Body of pancreas (tissue), 4 donors: ENCODE data around the gene DNAI2.

ENCODE experiments used
- POLR2A ChIP-seq, 3 donors: fragments of 450-650 bp; IDR thresholded peaks; one replicate each; pipeline ENCODE4 v1.6.1; 2016; ENCODE audit warnings: antibody characterized with exemption in 3 of 3, mild to moderate bottlenecking in 2 of 3
- TF ChIP-seq, protein P1 (sequence below), 7 experiments: fragments of 450-650 bp in 4 of 7; fragments of 200-600 bp in 3 of 7; sonication (generic) in 3 of 7; IDR thresholded peaks; one replicate each; pipeline ENCODE4 v1.5.1; 2016 to 2019; ENCODE audit warnings: antibody characterized with exemption in 7 of 7

DNA sequence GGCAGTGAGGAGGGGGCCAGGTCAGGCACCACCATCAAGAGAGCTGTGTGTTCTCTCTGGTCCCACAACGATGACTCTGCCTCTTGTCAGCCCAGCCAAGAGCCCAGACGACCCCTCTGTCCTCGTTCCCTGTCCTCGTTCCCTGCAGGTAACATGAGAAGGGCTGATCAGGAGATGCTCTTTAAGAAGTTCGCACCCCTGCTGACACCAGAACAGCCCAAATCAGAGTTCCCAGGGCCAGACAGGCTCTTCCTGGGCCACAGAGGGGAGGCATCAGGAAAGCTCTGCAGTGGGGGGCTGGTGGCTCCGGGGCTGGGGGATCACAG is 13.5 kb upstream of the DNAI2 start:
- TF ChIP-seq, protein P1, sequence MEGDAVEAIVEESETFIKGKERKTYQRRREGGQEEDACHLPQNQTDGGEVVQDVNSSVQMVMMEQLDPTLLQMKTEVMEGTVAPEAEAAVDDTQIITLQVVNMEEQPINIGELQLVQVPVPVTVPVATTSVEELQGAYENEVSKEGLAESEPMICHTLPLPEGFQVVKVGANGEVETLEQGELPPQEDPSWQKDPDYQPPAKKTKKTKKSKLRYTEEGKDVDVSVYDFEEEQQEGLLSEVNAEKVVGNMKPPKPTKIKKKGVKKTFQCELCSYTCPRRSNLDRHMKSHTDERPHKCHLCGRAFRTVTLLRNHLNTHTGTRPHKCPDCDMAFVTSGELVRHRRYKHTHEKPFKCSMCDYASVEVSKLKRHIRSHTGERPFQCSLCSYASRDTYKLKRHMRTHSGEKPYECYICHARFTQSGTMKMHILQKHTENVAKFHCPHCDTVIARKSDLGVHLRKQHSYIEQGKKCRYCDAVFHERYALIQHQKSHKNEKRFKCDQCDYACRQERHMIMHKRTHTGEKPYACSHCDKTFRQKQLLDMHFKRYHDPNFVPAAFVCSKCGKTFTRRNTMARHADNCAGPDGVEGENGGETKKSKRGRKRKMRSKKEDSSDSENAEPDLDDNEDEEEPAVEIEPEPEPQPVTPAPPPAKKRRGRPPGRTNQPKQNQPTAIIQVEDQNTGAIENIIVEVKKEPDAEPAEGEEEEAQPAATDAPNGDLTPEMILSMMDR (IDR thresholded peaks at IDR 0.05), result no peak
- TF ChIP-seq POLR2A (IDR thresholded peaks at IDR 0.05), result no peak
